ENCODE measurements around the gene HDAC4. TPM values are rescaled to one million over a fixed set of nuclear protein-coding genes. Genes with fewer than 3 reads are reported as not detected.

Gene HDAC4
- total RNA-seq, 1 donor from 2014 or later, result 18.3 TPM

DNA sequence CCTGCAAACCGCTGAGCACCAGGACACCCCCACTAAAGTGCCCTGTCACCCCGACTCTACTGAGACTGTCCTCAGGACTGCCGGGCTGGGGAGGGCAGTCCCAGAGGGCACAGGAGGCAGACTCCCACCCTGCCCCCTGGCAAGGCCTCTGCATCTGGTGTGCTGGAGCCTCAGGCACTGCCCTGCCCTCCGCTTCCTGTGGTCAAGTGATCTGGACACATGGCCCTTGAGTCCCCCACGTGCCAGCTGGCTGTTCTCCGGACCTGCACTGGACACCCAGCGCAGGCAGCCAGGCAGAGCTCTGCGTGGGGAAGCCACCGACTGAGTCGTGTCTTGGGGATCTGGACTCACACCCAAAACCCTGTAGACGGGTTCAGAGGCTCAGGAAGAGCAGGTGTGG lies 335.3 kb downstream of the HDAC4 start:
- no peak for ATAC-seq
- no peak for DNase-seq (ENCODE audit: low spot score)

- ATAC-seq (no peak), DNase-seq (ENCODE audit: low spot score) (no peak)
These were observed 335.9 kb downstream of the HDAC4 start for GRCh38 chr2:239064891-239065290.

GRCh38 chr2:239064253-239064652 lies 336.6 kb downstream of the HDAC4 start:
- ATAC-seq (no peak), DNase-seq (ENCODE audit: low spot score) (no peak)

GRCh38 chr2:239062743-239063142 lies 338.1 kb downstream of the HDAC4 start:
- DNase-seq (ENCODE audit: low spot score), result no peak

GRCh38 chr2:239061824-239062570 lies 338.8 kb downstream of the HDAC4 start:
- ATAC-seq (no peak), DNase-seq (ENCODE audit: low spot score) (no peak)

More at GRCh38 chr2:239062743-239063142, 338.1 kb downstream of the HDAC4 start:
- ATAC-seq, result no peak

- DNase-seq (ENCODE audit: low spot score) (no peak), ATAC-seq (no peak)
These were observed 339.6 kb downstream of the HDAC4 start for GRCh38 chr2:239061121-239061666.

DNA sequence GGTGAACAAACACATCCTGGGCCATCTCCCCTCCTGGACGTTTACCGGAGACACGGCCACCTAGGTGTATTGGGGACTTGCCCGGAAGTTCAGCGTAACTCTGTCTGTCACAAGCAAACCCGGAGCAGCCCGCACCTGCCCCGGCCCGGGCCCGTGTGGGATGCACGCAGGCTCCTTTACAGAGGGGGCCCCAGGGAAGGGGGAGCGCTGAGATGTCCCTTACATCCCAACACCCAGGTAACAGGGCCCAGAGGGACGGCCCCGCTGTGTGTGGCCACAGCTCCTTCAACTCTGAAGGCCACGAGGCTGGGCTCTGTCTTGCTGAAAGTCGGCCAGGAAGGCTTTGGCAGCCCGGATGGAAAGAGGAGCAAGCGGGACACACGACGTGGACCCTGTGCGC lies 340.1 kb downstream of the HDAC4 start:
- ATAC-seq, result no peak

GRCh38 chr2:239059854-239060253 lies 341.0 kb downstream of the HDAC4 start:
- no peak for ATAC-seq
- DNase-seq (ENCODE audit: low spot score), result no peak

More for the DNA sequence above, 340.1 kb downstream of the HDAC4 start:
- DNase-seq (ENCODE audit: low spot score), result no peak

DNA sequence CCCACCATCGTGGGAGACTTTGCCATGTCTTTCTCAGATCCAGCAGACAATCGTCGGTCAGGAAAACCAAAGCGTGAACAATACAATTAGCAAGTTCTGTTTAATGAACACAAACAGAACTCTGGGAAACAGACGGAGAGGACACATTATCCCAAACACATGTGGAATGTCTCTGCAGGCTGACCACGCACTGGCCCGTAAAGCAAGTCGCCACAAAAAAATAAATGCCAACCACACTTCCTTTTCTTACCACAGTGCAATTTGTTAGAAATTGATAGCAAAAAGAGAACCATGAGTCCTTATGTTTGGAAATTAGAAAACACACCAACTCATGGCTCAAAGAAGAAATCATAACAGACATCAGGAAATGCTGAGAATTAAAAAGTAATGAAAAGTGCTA lies 342.1 kb downstream of the HDAC4 start:
- DNase-seq (ENCODE audit: low spot score), result no peak
- ATAC-seq, result no peak

DNA sequence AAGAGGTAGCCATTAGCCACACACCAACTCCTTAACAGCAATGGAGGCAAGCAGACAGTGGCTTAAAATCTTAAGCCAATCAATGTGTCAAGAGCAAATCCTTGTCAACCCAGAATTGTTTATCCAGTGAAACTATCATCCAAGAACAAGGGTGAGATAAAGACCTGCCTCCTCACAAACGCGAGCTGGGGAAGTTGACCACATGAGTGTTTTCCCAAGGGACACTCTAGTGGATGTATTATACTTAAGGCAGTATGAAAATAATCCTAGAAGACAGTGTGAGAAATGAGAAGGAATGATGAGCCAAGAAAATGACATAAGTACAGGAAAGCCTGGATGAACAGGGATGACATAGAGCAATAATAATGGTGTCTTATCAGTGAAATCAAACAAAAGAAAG lies 343.3 kb downstream of the HDAC4 start:
- ATAC-seq, result no peak
- DNase-seq (ENCODE audit: low spot score), result no peak

DNA sequence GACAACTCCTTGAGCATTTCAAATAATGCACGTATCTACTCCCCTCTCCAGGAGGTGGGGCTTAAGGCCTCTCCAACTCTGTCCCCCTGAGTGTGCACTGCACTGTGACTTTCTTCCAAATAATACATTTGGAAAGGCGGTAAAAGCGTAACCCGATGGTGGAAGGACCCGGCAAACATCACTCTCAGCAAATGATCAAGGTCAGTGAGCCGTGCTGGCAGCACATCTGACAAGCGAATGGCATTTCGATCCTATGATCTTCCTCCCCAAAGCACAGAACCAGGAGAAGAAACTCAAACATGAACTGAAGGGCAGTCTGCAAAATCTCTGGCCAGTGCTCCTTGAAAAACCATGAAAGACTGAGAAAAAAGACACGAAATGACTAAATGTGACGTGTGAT lies 344.2 kb downstream of the HDAC4 start:
- ATAC-seq (no peak), DNase-seq (ENCODE audit: low spot score) (no peak)

- no peak for DNase-seq (ENCODE audit: low spot score)
These were observed 344.9 kb downstream of the HDAC4 start for GRCh38 chr2:239055756-239056493.

GRCh38 chr2:239054921-239055320 lies 345.9 kb downstream of the HDAC4 start:
- ATAC-seq, result no peak

More at GRCh38 chr2:239055756-239056493, 344.9 kb downstream of the HDAC4 start:
- ATAC-seq, result no peak

GRCh38 chr2:239053801-239054503 lies 346.9 kb downstream of the HDAC4 start:
- no peak for ATAC-seq
- no peak for DNase-seq (ENCODE audit: low spot score)

More at GRCh38 chr2:239054921-239055320, 345.9 kb downstream of the HDAC4 start:
- no peak for DNase-seq (ENCODE audit: low spot score)

GRCh38 chr2:239052798-239053665 lies 347.8 kb downstream of the HDAC4 start:
- ATAC-seq, result no peak
- no peak for DNase-seq (ENCODE audit: low spot score)

GRCh38 chr2:239051891-239052445 lies 348.9 kb downstream of the HDAC4 start:
- DNase-seq (ENCODE audit: low spot score), result no peak

DNA sequence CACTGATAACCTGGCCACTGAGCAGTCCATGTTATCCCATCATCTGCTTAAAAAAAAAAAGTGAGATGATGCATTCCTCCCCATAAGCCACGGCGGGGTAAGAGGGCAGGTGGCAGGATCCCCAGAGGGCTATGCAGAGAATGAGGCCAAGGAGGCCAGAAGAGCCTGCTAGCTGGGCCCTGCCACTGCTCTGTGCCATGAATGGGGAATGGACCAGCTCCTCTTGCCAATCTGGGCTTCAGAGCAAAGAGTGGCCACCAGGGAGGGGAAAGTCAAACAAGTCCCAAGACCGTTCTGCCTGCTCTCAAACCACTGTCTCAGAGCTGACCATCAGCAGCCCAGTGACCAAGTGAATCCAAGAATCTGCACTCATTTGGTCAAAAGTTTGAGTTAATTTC lies 350.6 kb downstream of the HDAC4 start:
- ATAC-seq (no peak), DNase-seq (ENCODE audit: low spot score) (no peak)

More at GRCh38 chr2:239051891-239052445, 348.9 kb downstream of the HDAC4 start:
- ATAC-seq, result no peak

DNA sequence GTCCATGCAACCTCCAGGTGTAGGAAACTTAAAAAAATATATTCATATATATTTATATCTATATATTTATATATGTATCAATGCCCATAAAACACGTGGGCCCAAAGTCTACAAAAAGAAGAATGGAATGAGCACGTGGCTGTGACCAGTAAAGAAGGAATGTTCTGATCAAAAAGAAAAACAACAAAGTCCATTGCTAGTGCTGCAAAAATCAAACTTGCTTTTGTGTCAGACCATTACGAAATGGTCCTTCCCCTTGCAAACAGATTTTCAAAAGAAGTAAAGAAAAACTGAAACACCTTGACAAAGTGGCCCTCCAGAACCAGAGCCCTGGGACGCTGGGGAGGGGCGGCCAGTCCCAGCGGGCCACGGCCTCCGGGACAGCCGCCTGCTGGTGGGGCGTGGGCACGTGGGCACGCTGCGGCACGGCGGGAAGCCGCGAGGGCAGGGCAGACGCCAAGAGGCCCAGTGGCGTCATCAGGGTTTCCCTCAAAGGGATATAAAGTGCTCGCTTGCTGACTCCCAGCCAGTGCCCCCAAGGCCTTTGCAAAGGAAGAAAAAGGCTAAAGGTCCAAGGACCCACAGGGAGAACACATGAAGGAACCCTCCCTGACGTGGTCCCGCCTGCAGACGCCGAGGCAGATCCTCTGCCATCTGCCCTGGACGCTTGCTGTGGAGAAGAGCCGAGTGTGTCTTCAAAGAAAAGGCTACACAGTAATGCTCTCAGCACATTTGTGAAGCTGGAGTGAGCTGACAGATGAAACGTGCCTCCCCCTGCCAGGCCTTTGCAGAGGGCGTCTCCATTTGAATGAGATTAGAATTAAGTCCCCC lies 351.2 kb downstream of the HDAC4 start:
- ATAC-seq (no peak), DNase-seq (ENCODE audit: low spot score) (no peak)

DNA sequence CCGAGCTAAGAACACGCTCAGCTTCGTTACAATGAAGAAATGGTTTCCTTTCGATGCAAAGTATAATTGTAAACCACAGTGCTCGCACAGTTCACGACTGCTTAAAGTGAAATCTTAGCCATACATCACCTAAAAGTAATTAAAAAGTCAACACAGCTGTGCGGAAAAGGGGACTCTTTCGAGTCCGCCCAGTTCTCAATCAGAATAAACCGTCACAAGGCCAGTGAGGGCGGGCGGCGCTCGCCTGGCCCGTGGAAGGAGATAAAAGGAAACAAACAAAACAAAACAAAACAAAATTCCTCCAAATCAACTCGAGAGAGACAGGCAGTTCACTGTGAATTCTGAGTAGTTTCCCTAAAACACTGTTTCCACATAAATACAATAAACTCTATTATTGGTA lies 352.1 kb downstream of the HDAC4 start:
- DNase-seq (ENCODE audit: low spot score), result no peak
- ATAC-seq, result no peak

Data from left lobe of liver (tissue), 2 donors.